Activated CD4-positive, alpha-beta T cell treated with anti-CD3 and anti-CD28 coated beads for 4 hours (primary cell): ENCODE results near the gene USP50.
"Not testable (repeated sequence)": the region's sequence is repeated elsewhere in the genome, so short reads cannot be mapped to it uniquely, and the experiment has no call there.

Source experiments
- DNase-seq, 2 donors: peaks; one replicate each; pipeline ENCODE4 v3.0.0-alpha.2; 2020

USP50 gene

GRCh38 chr15:50546566-50546965 lies at the start of gene USP50:
TSS of gene USP50 (minus strand) at chr15:50546666. CDS start at chr15:50546525, 141 bp downstream.
- no peak for DNase-seq

GRCh38 chr15:50594311-50594710 lies 47.8 kb upstream of the USP50 start:
- DNase-seq, result no peak

- DNase-seq, result no peak
Observed at GRCh38 chr15:50593761-50594160, 47.3 kb upstream of the USP50 start.

GRCh38 chr15:50590288-50590687 lies 43.8 kb upstream of the USP50 start:
- no peak for DNase-seq

GRCh38 chr15:50577492-50577891 lies 31.0 kb upstream of the USP50 start:
- DNase-seq, result no peak

GRCh38 chr15:50576166-50576565 lies 29.7 kb upstream of the USP50 start:
- DNase-seq, result no peak

GRCh38 chr15:50573842-50574241 lies 27.4 kb upstream of the USP50 start:
- DNase-seq, result not testable (repeated sequence)

GRCh38 chr15:50563756-50564155 lies 17.3 kb upstream of the USP50 start:
- no peak for DNase-seq

GRCh38 chr15:50562735-50563640 lies 16.5 kb upstream of the USP50 start:
- no peak for DNase-seq

GRCh38 chr15:50558012-50558411 lies 11.5 kb upstream of the USP50 start:
- no peak for DNase-seq

- no peak for DNase-seq
Observed at GRCh38 chr15:50556642-50557371, 10.3 kb upstream of the USP50 start.

GRCh38 chr15:50552238-50552637 lies 5.8 kb upstream of the USP50 start:
- DNase-seq, result no peak

GRCh38 chr15:50549326-50549725 lies 2.9 kb upstream of the USP50 start:
- DNase-seq, result no peak

GRCh38 chr15:50544368-50544767 lies 2.1 kb downstream of the USP50 start:
- DNase-seq, result no peak

- DNase-seq, result no peak
Observed at GRCh38 chr15:50543556-50543955, 2.9 kb downstream of the USP50 start.

- no peak for DNase-seq
Observed at GRCh38 chr15:50542887-50543210, 3.6 kb downstream of the USP50 start.

GRCh38 chr15:50531766-50532165 lies 14.7 kb downstream of the USP50 start:
- no peak for DNase-seq

- DNase-seq, result no peak
Observed at GRCh38 chr15:50531163-50531562, 15.3 kb downstream of the USP50 start.

GRCh38 chr15:50523851-50524251 lies 22.6 kb downstream of the USP50 start:
- DNase-seq, result no peak

GRCh38 chr15:50519740-50520425 lies 26.6 kb downstream of the USP50 start:
- DNase-seq, result no peak

GRCh38 chr15:50513001-50513400 lies 33.5 kb downstream of the USP50 start:
- DNase-seq, result no peak

- DNase-seq, result no peak
Observed at GRCh38 chr15:50506121-50506520, 40.3 kb downstream of the USP50 start.

GRCh38 chr15:50505656-50506055 lies 40.8 kb downstream of the USP50 start:
- DNase-seq, result not testable (repeated sequence)

GRCh38 chr15:50503144-50503543 lies 43.3 kb downstream of the USP50 start:
- DNase-seq, result no peak
